Mesenchymal stem cell (in vitro differentiated cells and primary cell): ENCODE measurements around the gene KCNE4.

ENCODE experiments used
- DNase-seq: peaks from one replicate; pipeline ENCODE4 v3.0.0-alpha.2; 2013
- H2AFZ ChIP-seq: one replicate; pipeline ENCODE4 v1.6.1; 2013; ENCODE audit warnings: low read depth, mild to moderate bottlenecking, control low read depth, inconsistent platforms, low read length, moderate library complexity
- H2AK5ac ChIP-seq: 2 replicates; pipeline ENCODE4 v1.6.1; 2013; ENCODE audit warnings: low read length, moderate library complexity, mild to moderate bottlenecking, inconsistent platforms; ENCODE audit not compliant: severe bottlenecking
- H2BK120ac ChIP-seq: one replicate; pipeline ENCODE4 v1.6.1; 2013; ENCODE audit warnings: low read depth, mild to moderate bottlenecking, inconsistent platforms, low read length, moderate library complexity
- H2BK12ac ChIP-seq, 2 experiments: one replicate each; pipeline ENCODE4 v1.6.1; 2013; ENCODE audit warnings: inconsistent platforms in 2 of 2, low read length in 2 of 2, mild to moderate bottlenecking in 2 of 2, moderate library complexity in 2 of 2, control low read depth in 1 of 2
- H2BK15ac ChIP-seq: one replicate; pipeline ENCODE4 v1.6.1; 2013; ENCODE audit warnings: mild to moderate bottlenecking, low read depth, inconsistent platforms; ENCODE audit not compliant: poor library complexity, severe bottlenecking
- H2BK5ac ChIP-seq: 2 replicates; pipeline ENCODE4 v1.6.1; 2013; ENCODE audit warnings: low read depth, mild to moderate bottlenecking, low read length, control low read depth, inconsistent platforms; ENCODE audit not compliant: poor library complexity, severe bottlenecking
- H3K14ac ChIP-seq, 2 experiments: one replicate each; pipeline ENCODE4 v1.6.1; 2013; ENCODE audit warnings: inconsistent platforms in 2 of 2, low read length in 2 of 2, control low read depth in 1 of 2, mild to moderate bottlenecking in 1 of 2, moderate library complexity in 1 of 2
- H3K18ac ChIP-seq, 2 experiments: one replicate each; pipeline ENCODE4 v1.6.1; 2013; ENCODE audit warnings: inconsistent platforms in 2 of 2, low read length in 2 of 2, control low read depth in 1 of 2, low read depth in 1 of 2, mild to moderate bottlenecking in 1 of 2
- H3K23ac ChIP-seq, 2 experiments: one replicate each; pipeline ENCODE4 v1.6.1; 2013; ENCODE audit warnings: inconsistent platforms in 2 of 2, low read length in 2 of 2, mild to moderate bottlenecking in 2 of 2, moderate library complexity in 2 of 2, control low read depth in 1 of 2
- H3K27ac ChIP-seq: 2 replicates; pipeline ENCODE4 v1.5.1; 2013; ENCODE audit warnings: mild to moderate bottlenecking, moderate library complexity, low read length, control low read depth, inconsistent platforms; ENCODE audit not compliant: poor library complexity, severe bottlenecking
- H3K27me3 ChIP-seq, 2 experiments: 2 replicates each; pipeline versions ENCODE4 v1.6.1 to v1.7.0; 2013; ENCODE audit warnings: low read length in 2 of 2, mild to moderate bottlenecking in 2 of 2, moderate library complexity in 2 of 2, control low read depth in 1 of 2, inconsistent platforms in 1 of 2; ENCODE audit not compliant: control insufficient read depth in 1 of 2, insufficient read depth in 1 of 2
- H3K36me3 ChIP-seq, 2 experiments: 2 replicates each; pipeline versions ENCODE4 v1.6.1 to v1.7.0; 2013; ENCODE audit warnings: low read length in 2 of 2, control low read depth in 1 of 2, inconsistent platforms in 1 of 2, low read depth in 1 of 2, mild to moderate bottlenecking in 1 of 2; ENCODE audit not compliant: insufficient read depth in 2 of 2, control insufficient read depth in 1 of 2
- H3K4ac ChIP-seq, 2 experiments: one replicate each; pipeline ENCODE4 v1.6.1; 2013; ENCODE audit warnings: inconsistent platforms in 2 of 2, low read length in 2 of 2, mild to moderate bottlenecking in 2 of 2, moderate library complexity in 2 of 2, control low read depth in 1 of 2, low read depth in 1 of 2
- H3K4me1 ChIP-seq: 2 replicates; pipeline ENCODE4 v1.6.1; 2013; ENCODE audit warnings: low read depth, low read length, control low read depth; ENCODE audit not compliant: control insufficient read depth, insufficient read depth
- H3K4me2 ChIP-seq: 2 replicates; pipeline ENCODE4 v1.6.1; 2013; ENCODE audit warnings: low read length, mild to moderate bottlenecking, inconsistent platforms; ENCODE audit not compliant: poor library complexity, severe bottlenecking
- H3K4me3 ChIP-seq, 2 experiments: 2 replicates each; pipeline versions ENCODE4 v1.5.1 to v1.7.0; 2013; ENCODE audit warnings: low read length in 2 of 2, mild to moderate bottlenecking in 2 of 2, control low read depth in 1 of 2, low read depth in 1 of 2; ENCODE audit not compliant: insufficient read depth in 1 of 2
- H3K79me1 ChIP-seq: replicated peaks from 2 replicates; pipeline ENCODE4 v1.6.1; 2013; ENCODE audit warnings: mild to moderate bottlenecking, control low read depth, low read length, inconsistent platforms; ENCODE audit not compliant: poor library complexity, severe bottlenecking
- H3K9ac ChIP-seq: 2 replicates; pipeline ENCODE4 v1.7.0; 2013; ENCODE audit warnings: mild to moderate bottlenecking, low read length, moderate library complexity
- H3K9me3 ChIP-seq: 2 replicates; pipeline ENCODE4 v1.7.0; 2013; ENCODE audit warnings: mild to moderate bottlenecking, low read length; ENCODE audit not compliant: control insufficient read depth
- H4K8ac ChIP-seq: one replicate; pipeline ENCODE4 v1.6.1; 2013; ENCODE audit warnings: inconsistent platforms, mild to moderate bottlenecking, low read length, moderate library complexity
- H4K91ac ChIP-seq: one replicate; pipeline ENCODE4 v1.6.1; 2013; ENCODE audit warnings: mild to moderate bottlenecking, low read length, inconsistent platforms
- WGBS: methylation state at CpG from one replicate; pipeline ENCODE4 v1.1.7; 2013; ENCODE audit warnings: mixed read lengths; 5-methylcytosine and 5-hydroxymethylcytosine counted together

Gene KCNE4

DNA sequence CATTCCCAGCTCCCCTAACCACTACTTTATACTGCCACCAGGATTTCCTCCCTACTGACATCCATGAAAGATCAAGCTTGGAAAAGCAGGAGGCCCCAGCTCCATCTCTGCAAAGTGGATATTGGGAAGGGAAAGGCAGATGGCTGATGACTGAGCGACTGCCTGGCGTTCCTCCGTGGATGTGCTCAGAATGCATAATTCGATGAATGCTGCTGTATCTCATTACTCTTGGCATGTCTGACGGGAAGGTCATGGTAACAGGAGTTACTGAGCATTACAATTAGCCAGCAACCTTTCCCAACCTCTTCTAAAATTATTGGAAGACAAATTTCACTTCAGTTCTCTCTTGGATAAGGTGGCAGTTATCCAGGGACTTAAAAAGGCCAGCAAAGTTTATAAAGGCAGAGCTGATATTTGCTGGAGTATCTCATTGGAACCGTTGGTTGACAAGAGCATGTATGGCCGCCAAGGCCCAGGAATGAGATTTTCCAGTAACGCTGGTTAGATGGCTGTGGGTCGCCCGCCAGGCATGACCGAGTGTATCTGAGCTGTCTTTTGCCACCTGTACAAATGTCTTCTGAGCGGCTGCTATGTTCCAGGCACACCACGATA, 34.5 kb downstream of the KCNE4 start:
- H3K9ac ChIP-seq = no peak overlapping the region
- H3K27ac ChIP-seq = no peak overlapping the region
- peaks cover 1% of the 10 kb centered on the region for H3K4me1 ChIP-seq
- no peaks in the 10 kb centered on the region for H3K9me3 ChIP-seq
- WGBS = 95% methylated on average over 12 of the region's 13 CpGs
- no peaks in the 10 kb centered on the region for H3K36me3 ChIP-seq
- no peak overlapping the region for H3K14ac ChIP-seq
- no peak overlapping the region for H4K91ac ChIP-seq
- H3K18ac ChIP-seq = no peak overlapping the region
- H3K27me3 ChIP-seq = no peaks in the 10 kb centered on the region
- H2AK5ac ChIP-seq = no peak overlapping the region
- H2BK5ac ChIP-seq = no peak overlapping the region
- H2AFZ ChIP-seq = no peak overlapping the region
- H3K4me3 ChIP-seq = no peak overlapping the region
- H2BK12ac ChIP-seq = no peak overlapping the region
- H3K4me2 ChIP-seq = no peak overlapping the region
- no peaks in the 10 kb centered on the region for H3K79me1 ChIP-seq
- H2BK120ac ChIP-seq = no peak overlapping the region
- no peak overlapping the region for H4K8ac ChIP-seq
- no peak for DNase-seq
- H3K23ac ChIP-seq = no peak overlapping the region
- H3K4ac ChIP-seq = no peak overlapping the region
- H2BK15ac ChIP-seq = no peak overlapping the region

DNA sequence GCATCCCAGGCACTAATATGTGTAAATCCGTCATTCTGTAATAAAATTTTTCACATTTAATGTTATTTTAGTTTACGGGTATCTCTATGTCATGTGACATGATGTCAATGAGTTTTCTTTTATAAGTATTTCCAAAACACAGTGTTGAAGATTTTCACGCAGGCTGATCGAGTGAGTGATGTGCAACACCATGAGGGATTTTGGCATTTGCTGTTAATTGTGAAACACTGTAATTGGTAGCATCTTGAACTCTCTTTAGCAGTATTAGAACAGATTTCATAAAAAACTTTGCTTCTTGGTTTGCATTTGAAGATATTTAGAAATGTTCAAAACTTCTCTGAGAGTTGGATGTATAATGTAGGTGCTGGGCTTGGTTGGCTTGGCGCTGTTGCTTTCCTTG, 35.5 kb downstream of the KCNE4 start:
- Histone ChIP-seq H2BK12ac (no peak overlapping the region), H2AFZ (no peak overlapping the region), H3K9me3 (no peaks in the 10 kb centered on the region), H4K91ac (no peak overlapping the region), H3K79me1 (no peaks in the 10 kb centered on the region), H2BK120ac (no peak overlapping the region), H2BK15ac (no peak overlapping the region), H3K4me2 (no peak overlapping the region), H3K4me3 (no peak overlapping the region), H3K4ac (no peak overlapping the region), H3K18ac (no peak overlapping the region), H2BK5ac (no peak overlapping the region), H3K23ac (no peak overlapping the region), H3K14ac (no peak overlapping the region), H2AK5ac (no peak overlapping the region), H3K9ac (no peak overlapping the region), H3K27me3 (no peaks in the 10 kb centered on the region), H4K8ac (no peak overlapping the region), H3K36me3 (no peaks in the 10 kb centered on the region), H3K27ac (no peak overlapping the region), H3K4me1 (peaks cover 1% of the 10 kb centered on the region)
- DNase-seq = no peak
- WGBS = 100% methylated on average over 2 of the region's 5 CpGs

DNA sequence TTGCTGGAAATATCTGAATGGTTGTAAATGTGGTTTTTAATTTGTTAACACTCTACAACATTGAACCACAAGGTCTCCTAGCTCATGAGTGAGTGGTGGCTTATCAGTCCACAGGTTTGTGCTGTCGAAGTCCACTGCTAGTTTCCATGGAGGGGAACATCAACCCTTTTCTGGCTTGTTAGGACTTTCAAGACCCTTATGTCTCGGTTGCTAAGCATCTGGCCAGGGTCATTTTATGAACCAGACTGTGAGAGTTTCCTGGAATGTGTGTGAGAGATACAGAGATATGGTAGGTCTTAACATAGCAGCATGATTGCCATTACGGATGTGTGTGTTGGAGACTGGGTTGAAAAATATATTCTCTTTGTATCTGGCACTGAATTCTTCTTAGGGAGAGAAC, 36.9 kb downstream of the KCNE4 start:
- Histone ChIP-seq H3K79me1 (no peaks in the 10 kb centered on the region), H3K18ac (no peak overlapping the region), H2AK5ac (no peak overlapping the region), H2AFZ (no peak overlapping the region), H3K4me2 (no peak overlapping the region), H3K4me3 (no peak overlapping the region), H4K91ac (no peak overlapping the region), H3K36me3 (no peaks in the 10 kb centered on the region), H3K27me3 (no peaks in the 10 kb centered on the region), H2BK120ac (no peak overlapping the region), H3K9ac (no peak overlapping the region), H2BK15ac (no peak overlapping the region), H3K9me3 (no peaks in the 10 kb centered on the region), H2BK5ac (no peak overlapping the region), H3K23ac (no peak overlapping the region), H3K27ac (no peak overlapping the region), H3K4me1 (peaks cover 3% of the 10 kb centered on the region), H3K14ac (no peak overlapping the region), H3K4ac (no peak overlapping the region), H4K8ac (no peak overlapping the region), H2BK12ac (peak overlapping the region in 1 of 2 experiments; percentile 24)
- DNase-seq = peak; percentile 34
- 78% methylated on average over 3 of the region's 3 CpGs for WGBS

DNA sequence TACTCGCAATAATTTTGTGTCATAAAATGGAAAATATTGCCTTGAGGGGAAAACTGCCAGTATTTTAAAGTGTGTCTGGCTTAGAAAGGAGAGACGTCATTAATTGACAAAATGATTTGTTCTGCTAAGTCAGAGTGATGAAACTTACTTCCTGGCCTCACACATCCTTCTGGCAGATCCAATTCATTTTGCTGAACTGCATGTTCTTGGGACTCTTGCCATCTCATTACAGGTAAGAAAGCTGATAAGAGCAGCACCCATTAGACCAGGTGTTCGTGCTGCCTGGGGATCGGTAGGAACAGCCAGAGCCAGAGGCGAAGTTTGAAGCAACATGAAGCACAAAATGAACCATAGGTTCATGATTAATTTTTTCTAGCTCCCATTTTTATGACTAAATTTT, 38.0 kb downstream of the KCNE4 start:
- Histone ChIP-seq H2BK5ac (no peak overlapping the region), H2BK12ac (no peak overlapping the region), H3K9ac (no peak overlapping the region), H3K4me3 (no peak overlapping the region), H3K79me1 (no peaks in the 10 kb centered on the region), H3K4me1 (peaks cover 2% of the 10 kb centered on the region), H3K27me3 (no peaks in the 10 kb centered on the region), H3K23ac (no peak overlapping the region), H4K91ac (no peak overlapping the region), H3K4ac (no peak overlapping the region), H2AK5ac (no peak overlapping the region), H2AFZ (no peak overlapping the region), H3K36me3 (no peaks in the 10 kb centered on the region), H2BK120ac (no peak overlapping the region), H2BK15ac (no peak overlapping the region), H3K9me3 (no peaks in the 10 kb centered on the region), H3K18ac (no peak overlapping the region), H3K14ac (no peak overlapping the region), H4K8ac (no peak overlapping the region), H3K4me2 (no peak overlapping the region), H3K27ac (no peak overlapping the region)
- DNase-seq = no peak
- 84% methylated on average over 4 of the region's 5 CpGs for WGBS
